OCI-LY1 (cell line): ENCODE data around the gene GID8.

Experiments used
- H2AFZ ChIP-seq: fragments of 200-600 bp; sonication (generic), shearing (Covaris generic); 2 replicates; pipeline ENCODE4 v1.6.0; 2014; ENCODE audit warnings: antibody characterized with exemption, mild to moderate bottlenecking, low read length
- H3F3A ChIP-seq: fragments of 200-600 bp; sonication (generic), shearing (Covaris generic); 2 replicates; pipeline ENCODE4 v1.6.0; 2014; ENCODE audit warnings: mild to moderate bottlenecking, antibody characterized with exemption, low read length, moderate library complexity; ENCODE audit not compliant: insufficient read depth
- H3K27ac ChIP-seq: fragments of 200-600 bp; sonication (generic); 2 replicates; pipeline ENCODE4 v1.5.1; 2014; ENCODE audit warnings: low read length, mixed run types, mild to moderate bottlenecking, low read depth; ENCODE audit not compliant: poor library complexity, severe bottlenecking
- H3K27me3 ChIP-seq: fragments of 200-600 bp; sonication (generic); 2 replicates; pipeline ENCODE4 v1.6.0; 2014; ENCODE audit warnings: antibody characterized with exemption, mild to moderate bottlenecking, low read length, moderate library complexity; ENCODE audit not compliant: insufficient read depth
- H3K36me3 ChIP-seq: fragments of 200-600 bp; sonication (generic); 2 replicates; pipeline ENCODE4 v1.6.1; 2014; ENCODE audit warnings: mild to moderate bottlenecking, antibody characterized with exemption, low read length, moderate library complexity, mixed read lengths; ENCODE audit not compliant: insufficient read depth
- H3K4me1 ChIP-seq: fragments of 200-600 bp; sonication (generic); 2 replicates; pipeline ENCODE4 v1.5.1; 2014; ENCODE audit warnings: mild to moderate bottlenecking, low read length, moderate library complexity; ENCODE audit not compliant: insufficient read depth, severe bottlenecking
- H3K4me2 ChIP-seq: fragments of 200-600 bp; sonication (generic), shearing (Covaris generic); 2 replicates; pipeline ENCODE4 v1.6.1; 2014; ENCODE audit warnings: low read length
- H3K4me3 ChIP-seq: fragments of 200-600 bp; sonication (generic); 2 replicates; pipeline ENCODE4 v1.5.1; 2014; ENCODE audit warnings: low read length, low read depth, mild to moderate bottlenecking, mixed read lengths; ENCODE audit not compliant: poor library complexity, severe bottlenecking
- H3K79me2 ChIP-seq: fragments of 200-600 bp; shearing (Covaris generic); 2 replicates; pipeline ENCODE4 v1.6.1; 2016; ENCODE audit warnings: mixed run types, low read length, mixed read lengths; ENCODE audit not compliant: insufficient read depth
- H3K9ac ChIP-seq: fragments of 200-600 bp; sonication (generic), shearing (Covaris generic); 2 replicates; pipeline ENCODE4 v1.6.1; 2014; ENCODE audit warnings: mild to moderate bottlenecking, low read length, mixed read lengths
- H3K9me2 ChIP-seq: fragments of 200-600 bp; sonication (generic), shearing (Covaris generic); 2 replicates; pipeline ENCODE4 v1.6.1; 2014; ENCODE audit warnings: low read depth, mild to moderate bottlenecking, low read length, mixed read lengths
- H3K9me3 ChIP-seq: fragments of 200-600 bp; shearing (Covaris generic); 2 replicates; pipeline ENCODE4 v1.6.1; 2014; ENCODE audit warnings: low read length, mixed read lengths
- H4K20me1 ChIP-seq: fragments of 200-600 bp; sonication (generic), shearing (Covaris generic); 2 replicates; pipeline ENCODE4 v1.6.0; 2016; ENCODE audit warnings: mild to moderate bottlenecking, low read length; ENCODE audit not compliant: insufficient read depth
- EZH2 ChIP-seq: fragments of 200-600 bp; sonication (generic), shearing (Covaris generic); IDR thresholded peaks from 2 replicates; pipeline ENCODE4 v1.8.0; 2017; ENCODE audit warnings: borderline replicate concordance, mixed run types, mild to moderate bottlenecking, antibody characterized with exemption, low read length, moderate library complexity, mixed read lengths
- TF ChIP-seq, protein P1 (sequence below): fragments of 200-600 bp; sonication (generic), shearing (Covaris generic); IDR thresholded peaks from 2 replicates; pipeline ENCODE4 v1.5.1; 2017; ENCODE audit warnings: mild to moderate bottlenecking, antibody characterized with exemption, low read length, moderate library complexity, mixed read lengths

The GID8 gene

DNA sequence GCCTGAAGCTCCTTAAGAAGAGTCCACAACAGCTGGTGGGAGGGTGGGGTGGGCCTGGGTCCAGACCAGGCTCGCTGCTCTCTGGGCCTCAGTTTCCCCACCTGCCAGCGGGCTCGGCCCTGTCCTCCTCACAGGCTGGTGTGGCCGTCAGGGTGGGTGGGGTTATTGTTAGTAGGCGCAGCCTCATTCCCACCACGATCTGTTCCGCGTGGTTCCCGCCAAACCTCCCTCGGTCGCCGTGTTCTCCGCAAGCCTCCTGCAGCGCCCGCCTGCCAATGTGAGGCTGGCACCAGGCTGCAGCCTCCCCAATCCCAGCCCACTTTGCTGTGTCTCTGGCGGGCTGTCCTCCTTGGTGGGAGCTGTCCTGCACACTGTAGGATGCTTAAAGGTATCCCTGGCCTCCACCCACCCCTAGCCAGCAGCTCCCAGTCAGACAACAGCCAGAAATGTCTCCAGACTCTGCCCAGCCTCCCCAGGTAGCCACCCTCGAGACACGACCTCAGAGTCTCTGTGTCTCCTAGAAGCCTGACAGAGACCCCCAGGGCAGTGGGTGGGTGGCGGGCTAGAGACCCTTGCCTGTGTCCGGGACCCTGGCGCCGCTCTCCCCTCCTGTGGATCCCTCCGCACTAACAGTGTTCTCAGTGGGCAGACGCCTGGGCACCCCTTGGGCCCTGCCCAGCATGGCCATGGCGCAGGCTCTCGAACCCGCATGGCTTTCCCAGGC lies 29.8 kb downstream of the GID8 start:
- Histone ChIP-seq H3F3A (no peaks in the 10 kb centered on the region), H4K20me1 (no peaks in the 10 kb centered on the region), H3K4me1 (no peaks in the 10 kb centered on the region), H3K9me2 (no peaks in the 10 kb centered on the region), H3K4me3 (no peak overlapping the region), H3K4me2 (no peak overlapping the region), H3K79me2 (no peaks in the 10 kb centered on the region), H3K27me3 (0 out of 2 replicates have a peak, but pooled peaks cover 2% of the 10 kb centered on the region), H2AFZ (no peak overlapping the region), H3K36me3 (peaks cover 29% of the 10 kb centered on the region), H3K27ac (no peak overlapping the region), H3K9ac (no peak overlapping the region), H3K9me3 (no peaks in the 10 kb centered on the region)
- TF ChIP-seq, protein P1, sequence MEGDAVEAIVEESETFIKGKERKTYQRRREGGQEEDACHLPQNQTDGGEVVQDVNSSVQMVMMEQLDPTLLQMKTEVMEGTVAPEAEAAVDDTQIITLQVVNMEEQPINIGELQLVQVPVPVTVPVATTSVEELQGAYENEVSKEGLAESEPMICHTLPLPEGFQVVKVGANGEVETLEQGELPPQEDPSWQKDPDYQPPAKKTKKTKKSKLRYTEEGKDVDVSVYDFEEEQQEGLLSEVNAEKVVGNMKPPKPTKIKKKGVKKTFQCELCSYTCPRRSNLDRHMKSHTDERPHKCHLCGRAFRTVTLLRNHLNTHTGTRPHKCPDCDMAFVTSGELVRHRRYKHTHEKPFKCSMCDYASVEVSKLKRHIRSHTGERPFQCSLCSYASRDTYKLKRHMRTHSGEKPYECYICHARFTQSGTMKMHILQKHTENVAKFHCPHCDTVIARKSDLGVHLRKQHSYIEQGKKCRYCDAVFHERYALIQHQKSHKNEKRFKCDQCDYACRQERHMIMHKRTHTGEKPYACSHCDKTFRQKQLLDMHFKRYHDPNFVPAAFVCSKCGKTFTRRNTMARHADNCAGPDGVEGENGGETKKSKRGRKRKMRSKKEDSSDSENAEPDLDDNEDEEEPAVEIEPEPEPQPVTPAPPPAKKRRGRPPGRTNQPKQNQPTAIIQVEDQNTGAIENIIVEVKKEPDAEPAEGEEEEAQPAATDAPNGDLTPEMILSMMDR, result no peak
- no peak for TF ChIP-seq EZH2

- Histone ChIP-seq H4K20me1 (no peaks in the 10 kb centered on the region), H3K4me3 (no peak overlapping the region), H3K36me3 (peaks cover 24% of the 10 kb centered on the region), H3K4me2 (no peak overlapping the region), H3K27ac (no peak overlapping the region), H3K79me2 (no peaks in the 10 kb centered on the region), H3K4me1 (no peaks in the 10 kb centered on the region), H3K9me3 (no peaks in the 10 kb centered on the region), H3K9me2 (no peaks in the 10 kb centered on the region), H3F3A (no peaks in the 10 kb centered on the region), H2AFZ (no peak overlapping the region), H3K27me3 (0 out of 2 replicates have a peak, but pooled peaks cover 9% of the 10 kb centered on the region), H3K9ac (no peak overlapping the region)
- no peak for TF ChIP-seq EZH2
- TF ChIP-seq, protein P1, result no peak
These were observed 30.6 kb downstream of the GID8 start for GRCh38 chr20:62968378-62969178.

- H3K36me3 ChIP-seq, result peaks cover 19% of the 10 kb centered on the region
- no peaks in the 10 kb centered on the region for H3F3A ChIP-seq
- H3K9me2 ChIP-seq, result no peaks in the 10 kb centered on the region
- TF ChIP-seq EZH2, result no peak
- TF ChIP-seq, protein P1, result no peak
- no peak overlapping the region for H3K9ac ChIP-seq
- no peak overlapping the region for H3K27ac ChIP-seq
- no peaks in the 10 kb centered on the region for H3K79me2 ChIP-seq
- H3K4me2 ChIP-seq, result no peak overlapping the region
- 0 out of 2 replicates have a peak, but pooled peaks cover 13% of the 10 kb centered on the region for H3K27me3 ChIP-seq
- H3K9me3 ChIP-seq, result no peaks in the 10 kb centered on the region
- no peaks in the 10 kb centered on the region for H4K20me1 ChIP-seq
- no peak overlapping the region for H3K4me3 ChIP-seq
- H2AFZ ChIP-seq, result no peak overlapping the region
- H3K4me1 ChIP-seq, result no peaks in the 10 kb centered on the region
These were observed 31.3 kb downstream of the GID8 start for GRCh38 chr20:62969179-62969760.
